Measurements from ENCODE around the gene S1PR1.

Gene S1PR1

GRCh38 chr1:101280049-101280592 is 43.3 kb downstream of the S1PR1 start:
- no peak for DNase-seq (ENCODE audit: low read depth, low spot score)

GRCh38 chr1:101280942-101281654 is 44.3 kb downstream of the S1PR1 start:
- no peak for DNase-seq (ENCODE audit: low read depth, low spot score)

GRCh38 chr1:101281751-101282150 is 44.9 kb downstream of the S1PR1 start:
- no peak for DNase-seq (ENCODE audit: low read depth, low spot score)

- DNase-seq (ENCODE audit: low read depth, low spot score): no peak
These were observed 45.7 kb downstream of the S1PR1 start for GRCh38 chr1:101282314-101283038.

- DNase-seq (ENCODE audit: low read depth, low spot score): peak; percentile 22
These were observed 46.6 kb downstream of the S1PR1 start for GRCh38 chr1:101283443-101283842.

GRCh38 chr1:101284021-101284420 is 47.2 kb downstream of the S1PR1 start:
- peak; percentile 25 for DNase-seq (ENCODE audit: low read depth, low spot score)

GRCh38 chr1:101284622-101285218 is 47.9 kb downstream of the S1PR1 start:
- no peak for DNase-seq (ENCODE audit: low read depth, low spot score)

GRCh38 chr1:101285922-101286570 is 49.2 kb downstream of the S1PR1 start:
- DNase-seq (ENCODE audit: low read depth, low spot score): no peak

- peak; percentile 61 for DNase-seq (ENCODE audit: low read depth, low spot score)
These were observed 51.7 kb downstream of the S1PR1 start for GRCh38 chr1:101288491-101288944.

- DNase-seq (ENCODE audit: low read depth, low spot score): peak; percentile 69
These were observed 53.5 kb downstream of the S1PR1 start for GRCh38 chr1:101290119-101290921.
